GM23248 (cell line): ENCODE data around the gene OS9. TPM values are rescaled to one million over a fixed set of nuclear protein-coding genes. Genes with fewer than 3 reads are reported as not detected.

Experiments used
- DNase-seq: peaks from one replicate; pipeline ENCODE4 v3.0.0-alpha.2; 2015
- H2AFZ ChIP-seq: fragments of 200-600 bp; sonication (generic); 2 replicates; pipeline ENCODE4 v1.6.1; 2016; ENCODE audit warnings: antibody characterized with exemption
- H3F3A ChIP-seq: fragments of 200-600 bp; sonication (generic); 2 replicates; pipeline ENCODE4 v1.6.1; 2016; ENCODE audit warnings: mild to moderate bottlenecking, antibody characterized with exemption, mixed run types; ENCODE audit not compliant: insufficient read depth
- H3K27ac ChIP-seq: fragments of 200-600 bp; sonication (generic); 2 replicates; pipeline ENCODE4 v1.5.1; 2016; ENCODE audit warnings: mild to moderate bottlenecking
- H3K27me3 ChIP-seq: fragments of 200-600 bp; sonication (generic); replicated peaks from 2 replicates; pipeline ENCODE4 v1.6.1; 2016; ENCODE audit warnings: mild to moderate bottlenecking; ENCODE audit not compliant: insufficient read depth
- H3K36me3 ChIP-seq: fragments of 200-600 bp; sonication (generic); 2 replicates; pipeline ENCODE4 v1.6.1; 2016; ENCODE audit warnings: low read depth, mild to moderate bottlenecking
- H3K4me1 ChIP-seq: fragments of 200-600 bp; sonication (generic); 2 replicates; pipeline ENCODE4 v1.6.1; 2016; ENCODE audit warnings: mild to moderate bottlenecking; ENCODE audit not compliant: insufficient read depth
- H3K4me2 ChIP-seq: fragments of 200-600 bp; sonication (generic); one replicate; pipeline ENCODE4 v1.6.1; 2016; ENCODE audit warnings: mild to moderate bottlenecking; ENCODE audit not compliant: unreplicated experiment
- H3K4me3 ChIP-seq: fragments of 200-600 bp; sonication (generic); 2 replicates; pipeline ENCODE4 v1.5.1; 2016; ENCODE audit warnings: mild to moderate bottlenecking
- H3K79me2 ChIP-seq: fragments of 200-600 bp; sonication (generic); 2 replicates; pipeline ENCODE4 v1.6.1; 2016; ENCODE audit warnings: mild to moderate bottlenecking; ENCODE audit not compliant: insufficient read depth
- H3K9ac ChIP-seq: fragments of 200-600 bp; sonication (generic); 2 replicates; pipeline ENCODE4 v1.6.1; 2016; ENCODE audit warnings: mild to moderate bottlenecking
- H3K9me2 ChIP-seq: fragments of 200-600 bp; sonication (generic); 2 replicates; pipeline ENCODE4 v1.6.1; 2016; ENCODE audit warnings: mixed run types, mild to moderate bottlenecking, moderate library complexity; ENCODE audit not compliant: insufficient read depth
- H3K9me3 ChIP-seq: fragments of 200-600 bp; sonication (generic); one replicate; pipeline ENCODE4 v1.6.1; 2017; ENCODE audit warnings: low read depth
- H4K20me1 ChIP-seq: fragments of 200-600 bp; sonication (generic); 2 replicates; pipeline ENCODE4 v1.6.0; 2016; ENCODE audit not compliant: insufficient read depth
- EZH2 ChIP-seq: fragments of 200-600 bp; sonication (generic); IDR thresholded peaks from 2 replicates; pipeline ENCODE4 v1.6.1; 2018; ENCODE audit warnings: antibody characterized with exemption, mild to moderate bottlenecking; ENCODE audit not compliant: insufficient read depth, poor library complexity, severe bottlenecking
- EZH2phosphoT487 ChIP-seq: fragments of 200-600 bp; sonication (generic); IDR thresholded peaks from 2 replicates; pipeline ENCODE4 v1.6.1; 2018; ENCODE audit warnings: antibody characterized with exemption, moderate library complexity, mild to moderate bottlenecking, low read depth; ENCODE audit not compliant: insufficient read depth
- WGBS, 2 experiments: methylation state at CpG; one replicate each; pipeline ENCODE4 v1.1.6; 2015 to 2017; ENCODE audit warnings: low lambda C conversion rate in 2 of 2, low coverage in 1 of 2; ENCODE audit errors: missing lambda C conversion rate in 2 of 2; 5-methylcytosine and 5-hydroxymethylcytosine counted together
- in situ Hi-C: fragments of 300-500 bp; cut with MboI; formaldehyde crosslinking; loops from 2 replicates; pipeline ENCODE4 v1.15.0; 2020
- polyA plus RNA-seq: library from polyadenylated mRNA; unstranded; fragments of >200 nt; fragmentation: Nextera tagmentation; extraction: Ambion mirVana; gene quantifications from 2 replicates; pipeline ENCODE4 v1.2.1, GENCODE V29; 2016
- total RNA-seq: library from RNA; depleted of rRNA; stranded (reverse); fragments of >200 nt; shearing (Covaris generic); gene quantifications from 2 replicates; pipeline ENCODE4 v1.2.3, GENCODE V29; 2014

The OS9 gene
- total and polyA plus RNA-seq, 2 experiments from 2014 or later, result 186 to 329 TPM

DNA sequence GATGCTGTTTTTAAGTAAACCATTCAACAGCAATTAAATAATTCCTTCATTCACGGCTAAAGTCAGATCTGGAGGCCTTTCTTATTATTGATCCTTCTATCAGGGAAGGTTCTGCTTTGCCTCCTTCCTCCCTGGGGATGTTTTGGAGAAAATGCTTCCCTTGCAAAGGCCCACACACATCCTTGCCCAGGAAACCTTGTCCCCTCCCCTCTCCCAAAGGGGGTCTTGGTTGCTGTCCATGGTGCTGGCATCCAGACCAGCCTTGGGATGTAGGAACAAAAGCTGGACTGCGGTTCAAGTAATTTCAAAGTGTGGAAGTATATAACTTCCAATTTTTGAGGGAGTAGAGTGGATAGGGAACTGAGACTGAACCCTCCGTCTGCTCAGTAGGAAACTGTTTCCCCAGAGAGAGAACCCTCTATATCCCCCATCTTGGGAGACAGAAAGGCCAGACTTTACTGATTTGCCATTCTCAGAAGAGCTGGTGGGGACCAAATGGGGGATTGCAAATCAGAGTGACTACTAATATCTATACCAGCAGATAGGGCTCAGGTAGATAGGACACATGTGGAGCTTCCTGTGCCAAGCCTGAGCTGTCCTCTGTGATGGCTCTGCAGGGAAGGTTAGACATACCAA, 66.5 kb downstream of the OS9 start:
- Histone ChIP-seq H3K27ac (no peak overlapping the region), H2AFZ (no peak overlapping the region), H3K36me3 (no peaks in the 10 kb centered on the region), H3K79me2 (no peaks in the 10 kb centered on the region), H3K9me2 (no peaks in the 10 kb centered on the region), H3K9me3 (no peaks in the 10 kb centered on the region), H3K4me1 (no peaks in the 10 kb centered on the region), H3K27me3 (peaks cover 20% of the 10 kb centered on the region), H4K20me1 (no peaks in the 10 kb centered on the region), H3K9ac (no peak overlapping the region), H3K4me2 (no peak overlapping the region), H3K4me3 (no peak overlapping the region), H3F3A (no peaks in the 10 kb centered on the region)
- TF ChIP-seq EZH2phosphoT487, result no peak
- TF ChIP-seq EZH2, result no peak
- in situ Hi-C loops, result no loop called here
- DNase-seq, result no peak
- 86 to 92% methylated on average over 3 of the region's 3 CpGs for WGBS, 2 experiments

DNA sequence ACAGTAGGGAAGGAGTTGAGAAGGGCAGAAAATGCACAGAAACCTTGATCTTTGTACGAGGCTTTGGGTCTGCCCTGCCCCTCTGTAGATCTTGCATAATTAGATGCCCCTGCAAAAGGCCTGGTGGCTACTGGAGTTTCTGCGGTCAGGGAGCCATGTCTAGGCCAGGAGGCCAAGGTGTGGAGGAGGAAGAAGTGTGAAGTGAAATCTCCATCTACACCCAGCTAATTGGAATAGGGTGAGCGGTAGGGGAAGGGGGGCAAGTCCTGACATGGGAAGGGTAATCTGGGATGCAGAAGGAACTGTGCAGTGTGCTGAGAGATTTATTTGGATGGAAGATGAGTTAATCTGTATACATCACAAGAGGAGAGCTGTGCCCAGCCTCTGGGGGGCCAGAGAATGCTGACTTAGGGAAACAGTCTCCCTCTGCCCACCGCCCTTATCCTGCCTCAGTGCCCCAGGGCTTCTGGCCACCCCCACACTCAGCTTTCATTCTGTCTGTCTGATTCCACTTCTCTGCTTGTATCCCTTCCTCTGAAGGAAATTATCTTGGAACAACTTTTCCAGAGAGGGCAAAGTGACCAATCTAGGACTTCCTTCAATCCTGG, 67.6 kb downstream of the OS9 start:
- TF ChIP-seq EZH2 (no peak), EZH2phosphoT487 (no peak)
- Histone ChIP-seq H3K9me2 (no peaks in the 10 kb centered on the region), H3K4me3 (no peak overlapping the region), H3K9ac (no peak overlapping the region), H3K36me3 (no peaks in the 10 kb centered on the region), H3K4me2 (no peak overlapping the region), H2AFZ (no peak overlapping the region), H3F3A (peaks cover 4% of the 10 kb centered on the region; the same call in 1 of the 2 replicates), H3K27me3 (peaks cover 19% of the 10 kb centered on the region), H3K79me2 (no peaks in the 10 kb centered on the region), H3K9me3 (no peaks in the 10 kb centered on the region), H3K27ac (no peak overlapping the region), H4K20me1 (no peaks in the 10 kb centered on the region), H3K4me1 (no peaks in the 10 kb centered on the region)
- DNase-seq, result no peak
- in situ Hi-C loops, result no loop called here
- 68 to 71% methylated on average over 4 of the region's 4 CpGs for WGBS, 2 experiments

DNA sequence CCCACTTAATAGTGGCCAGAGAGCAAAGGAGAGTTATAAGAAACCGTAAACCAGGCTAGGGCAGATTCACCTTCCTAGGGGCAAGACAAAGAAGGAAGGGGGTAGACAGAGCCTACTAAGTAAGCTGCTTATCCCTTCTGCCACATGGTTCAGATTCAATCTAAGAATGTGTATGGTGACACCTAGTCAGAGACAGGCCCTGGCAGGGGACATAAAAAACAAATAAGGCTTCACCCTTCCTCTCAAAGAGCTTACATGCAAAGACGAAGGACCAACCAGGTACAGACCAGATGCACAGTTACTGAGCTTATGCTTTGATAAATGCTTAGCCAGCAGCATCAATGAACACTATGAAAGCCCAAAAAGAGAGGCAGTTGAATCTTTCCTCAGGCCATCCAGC, 68.5 kb downstream of the OS9 start:
- Histone ChIP-seq H3K27ac (no peak overlapping the region), H3K36me3 (no peaks in the 10 kb centered on the region), H3K4me3 (no peak overlapping the region), H4K20me1 (no peaks in the 10 kb centered on the region), H3F3A (peaks cover 4% of the 10 kb centered on the region; the same call in 1 of the 2 replicates), H3K9me2 (no peaks in the 10 kb centered on the region), H3K4me1 (0 out of 2 replicates have a peak, but pooled peaks cover 8% of the 10 kb centered on the region), H3K4me2 (no peak overlapping the region), H2AFZ (no peak overlapping the region), H3K9ac (no peak overlapping the region), H3K79me2 (no peaks in the 10 kb centered on the region), H3K27me3 (peaks cover 15% of the 10 kb centered on the region), H3K9me3 (no peaks in the 10 kb centered on the region)
- no peak for DNase-seq
- in situ Hi-C loops, result no loop called here
- WGBS, 2 experiments, result 68 to 75% methylated on average over 2 of the region's 2 CpGs
- no peak for TF ChIP-seq EZH2
- TF ChIP-seq EZH2phosphoT487, result no peak

DNA sequence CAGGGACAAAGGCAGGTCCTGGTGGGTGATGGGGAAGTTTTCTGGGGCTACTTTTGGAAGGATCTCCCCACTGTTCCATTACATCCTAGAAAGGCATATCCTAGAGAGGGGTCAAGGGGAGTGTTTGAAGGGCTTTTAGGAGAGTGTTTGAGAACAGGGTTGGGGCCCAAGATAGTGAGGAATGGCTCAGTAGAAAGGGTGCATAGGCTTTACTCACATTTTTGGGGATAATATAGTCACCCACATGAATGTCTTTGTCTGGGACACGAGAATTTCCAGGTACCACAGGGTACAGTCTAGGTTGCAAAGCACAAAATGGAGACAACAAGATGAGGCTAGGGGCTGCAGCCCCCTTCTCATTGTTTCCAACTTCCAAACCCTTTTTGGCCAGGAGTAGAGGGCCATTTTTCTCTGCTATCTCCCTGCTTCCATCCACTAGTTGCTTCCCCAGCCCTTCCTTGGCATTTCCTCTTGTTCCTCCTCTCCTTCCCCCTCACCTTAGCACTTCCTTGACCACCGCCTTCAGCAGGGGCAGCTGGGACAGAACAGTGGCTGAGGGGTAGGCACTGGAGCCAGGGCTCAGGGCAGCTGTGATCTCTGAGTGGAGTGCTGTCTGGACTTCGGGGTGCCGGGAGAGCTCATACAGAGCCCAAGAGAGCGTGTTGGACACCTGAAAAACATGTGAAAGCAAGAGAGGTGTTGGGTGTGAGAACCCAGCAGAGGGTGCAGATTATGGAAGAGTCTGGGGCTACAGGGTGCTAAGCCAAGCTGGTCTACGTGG, 70.1 kb downstream of the OS9 start:
- H3K27ac ChIP-seq, result no peak overlapping the region
- H3K4me3 ChIP-seq, result no peak overlapping the region
- H3K9me3 ChIP-seq, result no peaks in the 10 kb centered on the region
- in situ Hi-C loops, result no loop called here
- H3K79me2 ChIP-seq, result no peaks in the 10 kb centered on the region
- no peak for DNase-seq
- no peaks in the 10 kb centered on the region for H4K20me1 ChIP-seq
- 83 to 84% methylated on average over 6 of the region's 6 CpGs for WGBS, 2 experiments
- 0 out of 2 replicates have a peak, but pooled peaks cover 9% of the 10 kb centered on the region for H3K4me1 ChIP-seq
- H3K27me3 ChIP-seq, result peaks cover 15% of the 10 kb centered on the region
- TF ChIP-seq EZH2phosphoT487 (no peak), EZH2 (no peak)
- H3K36me3 ChIP-seq, result no peaks in the 10 kb centered on the region
- no peaks in the 10 kb centered on the region for H3K9me2 ChIP-seq
- H2AFZ ChIP-seq, result no peak overlapping the region
- H3F3A ChIP-seq, result peaks cover 4% of the 10 kb centered on the region; the same call in 1 of the 2 replicates
- H3K9ac ChIP-seq, result no peak overlapping the region
- H3K4me2 ChIP-seq, result no peak overlapping the region
